ENCODE data around the gene GPR153. TPM values are rescaled to one million over a fixed set of nuclear protein-coding genes. Genes with fewer than 3 reads are reported as not detected.

Gene GPR153
- total RNA-seq, 3 donors from 2014 or later (not counting 1 experiment from before 2014, with no cell fraction given) = 8.5 to 9.7 (median 8.7) TPM

DNA sequence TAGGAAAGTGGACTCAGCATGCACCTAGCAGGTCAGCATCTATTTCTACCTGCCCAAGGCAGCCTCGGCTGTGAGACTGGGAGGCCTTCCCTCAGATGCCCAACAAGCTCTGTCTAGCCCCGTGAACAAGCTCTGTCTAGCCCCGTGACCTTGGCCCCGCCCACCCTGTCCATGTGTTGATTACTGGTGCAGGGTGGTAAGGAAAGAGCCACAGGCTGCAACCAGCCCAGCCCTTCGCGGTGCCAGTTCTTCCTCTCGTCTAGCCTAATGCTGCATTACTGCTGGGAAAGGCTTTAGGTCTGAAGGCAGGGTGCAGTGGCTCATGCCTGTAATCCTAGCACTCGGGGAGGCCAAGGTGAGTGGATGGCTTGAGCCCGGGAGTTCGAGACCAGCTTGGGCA, 2.2 kb downstream of the GPR153 start:
- 79% methylated on average over 10 of the region's 10 CpGs for WGBS (ENCODE audit: insufficient coverage)
- TF ChIP-seq, protein P1, sequence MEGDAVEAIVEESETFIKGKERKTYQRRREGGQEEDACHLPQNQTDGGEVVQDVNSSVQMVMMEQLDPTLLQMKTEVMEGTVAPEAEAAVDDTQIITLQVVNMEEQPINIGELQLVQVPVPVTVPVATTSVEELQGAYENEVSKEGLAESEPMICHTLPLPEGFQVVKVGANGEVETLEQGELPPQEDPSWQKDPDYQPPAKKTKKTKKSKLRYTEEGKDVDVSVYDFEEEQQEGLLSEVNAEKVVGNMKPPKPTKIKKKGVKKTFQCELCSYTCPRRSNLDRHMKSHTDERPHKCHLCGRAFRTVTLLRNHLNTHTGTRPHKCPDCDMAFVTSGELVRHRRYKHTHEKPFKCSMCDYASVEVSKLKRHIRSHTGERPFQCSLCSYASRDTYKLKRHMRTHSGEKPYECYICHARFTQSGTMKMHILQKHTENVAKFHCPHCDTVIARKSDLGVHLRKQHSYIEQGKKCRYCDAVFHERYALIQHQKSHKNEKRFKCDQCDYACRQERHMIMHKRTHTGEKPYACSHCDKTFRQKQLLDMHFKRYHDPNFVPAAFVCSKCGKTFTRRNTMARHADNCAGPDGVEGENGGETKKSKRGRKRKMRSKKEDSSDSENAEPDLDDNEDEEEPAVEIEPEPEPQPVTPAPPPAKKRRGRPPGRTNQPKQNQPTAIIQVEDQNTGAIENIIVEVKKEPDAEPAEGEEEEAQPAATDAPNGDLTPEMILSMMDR (IDR thresholded peaks at IDR 0.05) = no peak
- ATAC-seq (no peak), DNase-seq (no peak)
- Histone ChIP-seq H3K27me3 (ENCODE audit: control insufficient read depth, insufficient read depth, low read length) (peaks cover 2% of the 10 kb centered on the region), H3K27ac (ENCODE audit: low read length) (no peak overlapping the region), H3K9me3 (ENCODE audit: control insufficient read depth, insufficient read depth, low read length) (no peaks in the 10 kb centered on the region), H3K4me1 (ENCODE audit: control insufficient read depth, insufficient read depth, low read length) (peaks cover 21% of the 10 kb centered on the region), H3K36me3 (ENCODE audit: control insufficient read depth, insufficient read depth, low read length) (no peaks in the 10 kb centered on the region), H3K4me3 (ENCODE audit: low read length) (no peak overlapping the region)
- H3K9me3 Mint-ChIP-seq = no peaks in the 10 kb centered on the region
- H3K27ac Mint-ChIP-seq = no peak overlapping the region
- peak overlapping the region; percentile 6 for H3K4me3 Mint-ChIP-seq
- H3K36me3 Mint-ChIP-seq = no peaks in the 10 kb centered on the region
- intact Hi-C loops (cut with micrococcal nuclease) = no loop called here
- H3K4me1 Mint-ChIP-seq = peaks cover 0 to 11% of the 10 kb centered on the region in 2 donors
- H3K27me3 Mint-ChIP-seq (ENCODE audit: low read depth in 2 of 2) = no peaks in the 10 kb centered on the region

DNA sequence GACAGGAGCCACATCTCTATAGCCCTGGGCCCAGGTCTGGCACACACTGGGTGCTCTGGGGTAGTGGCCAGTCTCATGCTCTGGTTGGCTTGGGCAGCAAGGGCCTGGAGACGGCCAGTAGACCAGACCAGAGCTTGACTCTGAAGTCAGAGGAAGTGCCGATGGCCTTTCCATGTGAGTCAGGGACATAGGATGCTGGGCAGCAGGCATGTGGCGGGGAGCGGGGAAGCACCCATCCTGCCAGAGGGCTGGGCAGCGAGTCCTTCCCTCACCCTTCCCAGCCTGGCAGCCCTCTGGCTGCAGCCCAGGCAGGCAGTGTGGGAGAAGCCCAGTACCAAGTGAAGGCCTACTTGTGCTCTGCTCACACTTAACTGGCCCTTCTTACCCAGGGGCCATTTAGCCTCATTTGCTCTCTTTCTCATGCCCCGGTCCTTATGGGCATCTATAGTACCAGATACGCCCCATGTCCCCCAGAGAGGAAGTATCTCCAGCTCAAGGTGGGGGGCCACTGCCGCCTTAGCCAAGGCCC, 3.3 kb downstream of the GPR153 start:
- Mint-ChIP-seq H3K36me3 (no peaks in the 10 kb centered on the region), H3K4me3 (no peak overlapping the region), H3K27ac (no peak overlapping the region), H3K4me1 (peaks cover 0 to 11% of the 10 kb centered on the region in 2 donors), H3K27me3 (ENCODE audit: low read depth in 2 of 2) (no peaks in the 10 kb centered on the region), H3K9me3 (no peaks in the 10 kb centered on the region)
- Histone ChIP-seq H3K27ac (ENCODE audit: low read length) (no peak overlapping the region), H3K27me3 (ENCODE audit: control insufficient read depth, insufficient read depth, low read length) (peaks cover 2% of the 10 kb centered on the region), H3K4me1 (ENCODE audit: control insufficient read depth, insufficient read depth, low read length) (peaks cover 21% of the 10 kb centered on the region), H3K36me3 (ENCODE audit: control insufficient read depth, insufficient read depth, low read length) (no peaks in the 10 kb centered on the region), H3K4me3 (ENCODE audit: low read length) (no peak overlapping the region), H3K9me3 (ENCODE audit: control insufficient read depth, insufficient read depth, low read length) (no peaks in the 10 kb centered on the region)
- intact Hi-C loops (cut with micrococcal nuclease) = no loop called here
- 91% methylated on average over 8 of the region's 8 CpGs for WGBS (ENCODE audit: insufficient coverage)
- ATAC-seq (no peak), DNase-seq (no peak)
- TF ChIP-seq, protein P1 (IDR thresholded peaks at IDR 0.05) = no peak

DNA sequence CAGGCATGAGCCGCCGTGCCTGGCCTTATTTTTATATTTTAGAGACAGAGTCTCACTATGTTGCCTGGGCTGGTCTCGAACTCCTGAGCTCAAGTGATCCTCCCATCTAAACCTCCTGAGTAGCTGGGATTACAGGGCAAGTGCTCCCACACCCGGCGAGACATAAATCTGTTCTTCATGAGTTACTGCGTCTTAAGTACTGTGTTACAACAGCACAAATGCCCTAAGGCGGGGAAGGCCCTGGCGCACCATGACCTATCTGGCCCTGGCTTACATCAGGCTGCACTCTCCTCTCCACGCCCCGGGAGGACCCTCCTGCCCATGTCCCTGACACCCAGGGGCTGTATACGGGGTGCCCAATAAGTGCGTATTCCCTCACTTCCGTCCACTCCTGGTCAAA, 4.3 kb downstream of the GPR153 start:
- no peak overlapping the region for H3K27ac ChIP-seq (ENCODE audit: low read length)
- Mint-ChIP-seq H3K27ac (no peak overlapping the region), H3K4me1 (peaks cover 0 to 7% of the 10 kb centered on the region in 2 donors), H3K27me3 (ENCODE audit: low read depth in 2 of 2) (no peaks in the 10 kb centered on the region), H3K9me3 (no peaks in the 10 kb centered on the region), H3K36me3 (no peaks in the 10 kb centered on the region), H3K4me3 (no peak overlapping the region)
- H3K36me3 ChIP-seq (ENCODE audit: control insufficient read depth, insufficient read depth, low read length) = no peaks in the 10 kb centered on the region
- intact Hi-C loops (cut with micrococcal nuclease) = no loop called here
- TF ChIP-seq, protein P1 (IDR thresholded peaks at IDR 0.05) = no peak
- no peaks in the 10 kb centered on the region for H3K27me3 ChIP-seq (ENCODE audit: control insufficient read depth, insufficient read depth, low read length)
- 95% methylated on average over 13 of the region's 13 CpGs for WGBS (ENCODE audit: insufficient coverage)
- no peak overlapping the region for H3K4me3 ChIP-seq (ENCODE audit: low read length)
- ATAC-seq (no peak), DNase-seq (no peak)
- no peaks in the 10 kb centered on the region for H3K9me3 ChIP-seq (ENCODE audit: control insufficient read depth, insufficient read depth, low read length)
- peaks cover 14% of the 10 kb centered on the region for H3K4me1 ChIP-seq (ENCODE audit: control insufficient read depth, insufficient read depth, low read length)

DNA sequence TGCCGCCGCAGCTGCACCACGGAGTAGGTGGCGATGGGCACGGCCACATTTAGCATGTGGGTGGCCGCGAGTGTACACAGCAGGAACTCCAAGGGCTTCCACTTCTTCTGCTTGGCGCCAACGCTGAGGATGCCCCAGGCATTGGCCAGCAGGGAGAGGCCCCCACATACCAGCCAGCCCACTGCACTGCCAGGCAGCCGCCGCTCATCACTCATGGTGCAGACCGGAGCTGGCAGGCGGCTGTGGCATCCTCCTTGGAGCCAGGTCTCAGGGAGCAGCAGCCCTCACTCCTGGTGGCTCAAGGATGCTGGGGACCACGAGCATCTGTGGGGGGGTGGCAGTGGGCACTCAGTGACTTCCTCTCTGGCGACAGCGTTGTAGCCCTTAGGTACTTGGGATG, 6.2 kb downstream of the GPR153 start:
- H3K4me3 ChIP-seq (ENCODE audit: low read length) = no peak overlapping the region
- Mint-ChIP-seq H3K4me1 (peaks cover 0 to under 1% of the 10 kb centered on the region in 2 donors), H3K36me3 (no peaks in the 10 kb centered on the region), H3K27me3 (ENCODE audit: low read depth in 2 of 2) (no peaks in the 10 kb centered on the region), H3K9me3 (no peaks in the 10 kb centered on the region), H3K4me3 (no peak overlapping the region), H3K27ac (no peak overlapping the region)
- intact Hi-C loops (cut with micrococcal nuclease) = no loop called here
- no peak for DNase-seq
- ATAC-seq = no peak
- H3K27me3 ChIP-seq (ENCODE audit: control insufficient read depth, insufficient read depth, low read length) = no peaks in the 10 kb centered on the region
- TF ChIP-seq, protein P1 (IDR thresholded peaks at IDR 0.05) = no peak
- no peaks in the 10 kb centered on the region for H3K9me3 ChIP-seq (ENCODE audit: control insufficient read depth, insufficient read depth, low read length)
- 87% methylated on average over 16 of the region's 16 CpGs for WGBS (ENCODE audit: insufficient coverage)
- peaks cover 12% of the 10 kb centered on the region for H3K4me1 ChIP-seq (ENCODE audit: control insufficient read depth, insufficient read depth, low read length)
- H3K36me3 ChIP-seq (ENCODE audit: control insufficient read depth, insufficient read depth, low read length) = no peaks in the 10 kb centered on the region
- H3K27ac ChIP-seq (ENCODE audit: low read length) = no peak overlapping the region
